Fibroblast of villous mesenchyme (primary cell): ENCODE results near the gene USP12. TPM values are rescaled to one million over a fixed set of nuclear protein-coding genes. Genes with fewer than 3 reads are reported as not detected.

Source experiments
- DNase-seq: peaks from one replicate; pipeline ENCODE4 v3.0.0-alpha.2; 2010; ENCODE audit warnings: low read depth
- H3K4me3 ChIP-seq: 2 replicates; pipeline ENCODE4 v1.5.1; 2011; ENCODE audit warnings: low read depth, mild to moderate bottlenecking, low read length
- total RNA-seq: library from RNA; depleted of rRNA; stranded (reverse); fragments of >200 nt; gene quantifications from 2 replicates; pipeline ENCODE4 v1.2.3, GENCODE V29; 2012
- TF ChIP-seq, protein P1 (sequence below): IDR thresholded peaks from 2 replicates; pipeline ENCODE4 v1.5.1; 2012; ENCODE audit warnings: low read depth, mild to moderate bottlenecking, low read length; ENCODE audit not compliant: insufficient read depth

USP12 gene
- total RNA-seq, 1 donor: 19.0 TPM

DNA sequence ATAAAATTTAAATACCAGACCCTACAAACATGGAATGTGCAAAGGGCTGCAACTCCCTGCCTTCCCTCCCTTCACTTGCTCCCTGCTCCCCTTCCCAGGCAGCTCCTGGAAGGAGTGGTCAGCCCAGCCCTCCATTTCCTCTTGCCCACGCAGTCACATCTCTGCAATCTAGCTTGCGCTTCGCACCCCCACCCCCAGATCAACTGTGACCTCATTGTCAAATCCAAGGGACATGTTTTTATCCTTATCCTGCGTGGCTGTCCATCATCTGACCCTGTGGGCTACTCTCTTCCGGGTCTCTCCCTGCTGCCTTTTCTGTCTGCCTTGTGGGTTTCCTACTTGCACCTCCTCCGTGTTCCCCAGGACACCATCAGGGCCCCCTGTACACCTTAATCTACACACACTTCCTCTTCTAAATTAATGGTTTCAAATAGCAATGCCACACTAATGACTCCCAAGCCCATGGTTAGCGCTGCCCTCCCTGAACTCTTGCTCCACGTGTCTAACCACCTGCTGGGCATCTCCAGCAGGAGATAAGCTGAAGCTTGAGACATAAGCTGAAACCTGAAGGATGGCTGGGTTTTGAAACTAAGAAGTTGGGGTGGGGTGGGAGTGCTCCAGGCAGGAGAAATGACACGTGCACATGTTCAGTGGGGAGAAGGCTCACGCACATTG lies 118.3 kb downstream of the USP12 start:
- H3K4me3 ChIP-seq: no peak overlapping the region
- TF ChIP-seq, protein P1, sequence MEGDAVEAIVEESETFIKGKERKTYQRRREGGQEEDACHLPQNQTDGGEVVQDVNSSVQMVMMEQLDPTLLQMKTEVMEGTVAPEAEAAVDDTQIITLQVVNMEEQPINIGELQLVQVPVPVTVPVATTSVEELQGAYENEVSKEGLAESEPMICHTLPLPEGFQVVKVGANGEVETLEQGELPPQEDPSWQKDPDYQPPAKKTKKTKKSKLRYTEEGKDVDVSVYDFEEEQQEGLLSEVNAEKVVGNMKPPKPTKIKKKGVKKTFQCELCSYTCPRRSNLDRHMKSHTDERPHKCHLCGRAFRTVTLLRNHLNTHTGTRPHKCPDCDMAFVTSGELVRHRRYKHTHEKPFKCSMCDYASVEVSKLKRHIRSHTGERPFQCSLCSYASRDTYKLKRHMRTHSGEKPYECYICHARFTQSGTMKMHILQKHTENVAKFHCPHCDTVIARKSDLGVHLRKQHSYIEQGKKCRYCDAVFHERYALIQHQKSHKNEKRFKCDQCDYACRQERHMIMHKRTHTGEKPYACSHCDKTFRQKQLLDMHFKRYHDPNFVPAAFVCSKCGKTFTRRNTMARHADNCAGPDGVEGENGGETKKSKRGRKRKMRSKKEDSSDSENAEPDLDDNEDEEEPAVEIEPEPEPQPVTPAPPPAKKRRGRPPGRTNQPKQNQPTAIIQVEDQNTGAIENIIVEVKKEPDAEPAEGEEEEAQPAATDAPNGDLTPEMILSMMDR: no peak
- DNase-seq: no peak

DNA sequence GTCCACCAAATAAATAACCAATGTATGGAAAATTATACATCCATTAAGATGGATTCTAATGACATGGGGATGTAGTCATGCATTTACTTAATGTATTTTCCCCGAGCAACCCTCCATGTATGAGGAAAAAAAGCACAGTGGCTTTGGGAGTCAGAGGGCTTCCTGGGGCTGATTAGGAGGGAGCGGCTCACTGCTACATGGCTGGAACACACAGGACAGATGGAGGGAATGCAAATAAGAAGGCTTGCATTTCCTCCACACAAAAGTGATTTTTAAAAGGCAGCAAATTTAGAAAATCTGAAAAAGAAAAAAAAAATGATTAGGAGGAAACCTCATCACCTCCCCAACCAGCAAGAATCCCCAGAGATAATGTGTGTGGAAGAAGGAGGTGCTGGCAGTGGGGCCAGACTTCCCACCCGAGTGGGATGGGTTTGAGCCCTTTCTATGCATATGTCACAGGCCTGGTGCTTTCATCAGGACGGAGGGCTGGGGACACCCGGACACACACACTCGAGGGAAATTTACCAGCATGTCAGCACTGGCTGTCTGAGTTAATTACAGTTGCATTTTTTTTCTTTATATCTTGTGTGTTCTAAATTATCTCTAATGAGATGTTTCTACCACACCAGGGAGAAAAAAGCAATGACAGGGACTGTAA lies 118.9 kb downstream of the USP12 start:
- H3K4me3 ChIP-seq: no peak overlapping the region
- TF ChIP-seq, protein P1: no peak

DNA sequence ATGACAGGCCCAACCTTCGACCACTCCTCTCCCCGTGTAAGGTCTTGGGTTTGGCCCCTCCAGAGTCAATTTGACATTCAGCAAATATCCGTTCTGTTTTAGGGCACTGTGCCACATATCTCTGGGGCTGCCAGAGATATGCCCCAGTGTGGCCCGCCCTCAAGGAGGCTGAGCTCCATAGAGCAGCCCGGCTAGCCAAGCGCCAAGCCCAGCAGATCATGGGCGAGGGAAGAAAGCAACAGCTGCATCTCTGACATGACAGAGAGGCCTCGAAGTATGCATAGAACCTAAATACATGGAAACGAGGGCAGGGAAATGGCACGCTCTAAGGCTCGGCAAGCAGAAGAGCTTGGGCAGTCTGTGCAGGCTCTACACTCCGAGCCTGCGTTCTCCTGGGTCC lies 124.5 kb downstream of the USP12 start:
- TF ChIP-seq, protein P1: no peak
- DNase-seq: no peak
- H3K4me3 ChIP-seq: no peak overlapping the region

More for the DNA sequence above, 118.9 kb downstream of the USP12 start:
- DNase-seq: no peak

DNA sequence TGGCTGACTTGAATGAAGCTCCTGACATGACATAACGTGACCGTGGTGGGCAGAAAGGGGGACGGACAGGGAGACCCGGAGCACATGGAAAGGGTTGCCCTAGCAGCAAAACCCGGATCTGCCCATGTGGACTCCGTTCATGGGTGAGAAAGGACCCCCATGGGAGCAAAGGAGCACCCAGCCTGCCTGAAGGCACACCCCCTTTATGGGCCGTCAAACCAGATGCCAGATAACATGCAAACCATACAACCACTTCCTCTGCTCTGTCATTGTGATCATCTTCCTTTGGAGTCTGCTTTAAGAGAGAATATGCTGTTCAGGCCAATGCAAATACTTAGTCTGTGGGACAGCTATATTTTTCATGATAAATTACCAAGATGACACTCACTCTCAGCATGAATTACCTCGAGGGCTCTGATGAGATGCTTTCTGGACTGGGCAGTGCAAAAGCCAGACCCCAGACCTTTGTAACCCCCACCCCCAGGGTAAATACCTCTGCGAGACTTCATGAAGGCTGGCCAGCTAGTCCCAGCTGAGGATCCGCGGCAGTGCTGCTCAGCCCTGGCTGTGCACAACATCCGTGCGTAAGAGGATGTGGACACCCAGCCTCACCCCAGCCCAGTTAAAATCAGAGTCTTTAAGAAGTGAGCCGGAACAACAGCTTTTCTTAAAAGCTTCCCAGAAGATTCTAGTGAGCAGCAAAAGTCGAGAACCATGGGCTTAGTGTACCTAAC lies 126.6 kb downstream of the USP12 start:
- TF ChIP-seq, protein P1: no peak
- H3K4me3 ChIP-seq: no peak overlapping the region
- DNase-seq: no peak

DNA sequence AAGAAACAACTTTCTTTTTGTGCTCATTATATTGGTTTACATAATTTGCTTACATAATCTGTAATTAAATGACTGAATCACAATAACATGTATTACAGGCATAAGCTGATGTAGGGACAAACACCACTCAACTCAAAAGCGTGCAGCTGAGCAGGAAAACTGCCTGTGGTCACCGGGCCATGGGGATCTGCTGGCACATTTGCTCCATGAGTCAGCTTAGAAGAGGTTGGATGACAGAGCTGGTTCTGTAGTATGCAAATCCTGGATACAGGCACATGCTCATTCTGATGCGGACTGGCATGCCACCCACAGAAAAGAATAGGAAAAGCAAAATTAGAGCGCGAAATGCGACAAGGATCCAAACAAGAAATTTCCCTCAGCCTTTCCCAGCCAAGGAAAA lies 128.6 kb downstream of the USP12 start:
- no peak overlapping the region for H3K4me3 ChIP-seq
- DNase-seq: peak; percentile 91
- TF ChIP-seq, protein P1: no peak

DNA sequence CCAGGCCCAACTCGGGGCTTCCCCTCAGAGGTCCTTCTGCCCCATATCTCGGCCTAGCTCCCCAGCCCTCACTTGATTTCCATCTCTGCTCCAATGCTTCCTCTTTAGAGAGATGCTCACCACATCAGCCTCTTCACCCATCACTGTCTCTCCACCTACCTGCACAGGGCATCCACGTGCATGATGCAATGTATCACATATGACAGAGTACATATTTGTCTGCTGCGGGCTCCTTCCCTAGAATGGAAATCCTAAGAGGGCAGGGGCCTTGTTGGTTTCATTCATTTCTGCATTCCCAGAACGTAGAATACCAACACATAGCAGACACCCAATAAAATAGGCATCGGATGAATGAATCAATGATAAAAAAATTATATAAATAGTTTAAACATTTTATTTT lies 130.3 kb downstream of the USP12 start:
- DNase-seq: no peak
- H3K4me3 ChIP-seq: no peak overlapping the region
- TF ChIP-seq, protein P1: no peak
